CD14-positive monocyte (primary cell): ENCODE data around the gene TRAPPC3. TPM values are rescaled to one million over a fixed set of nuclear protein-coding genes. Genes with fewer than 3 reads are reported as not detected.

Source experiments
- DNase-seq, 3 donors: peaks; one replicate each; pipeline ENCODE4 v3.0.0-alpha.2; 2011 to 2022
- H2AFZ ChIP-seq: 2 replicates; pipeline ENCODE4 v1.6.0; 2012; ENCODE audit warnings: mild to moderate bottlenecking, low read depth, low read length, inconsistent platforms; ENCODE audit not compliant: insufficient read depth, poor library complexity, severe bottlenecking
- H3K27ac ChIP-seq, 2 donors: 1 replicate in 1 of 2; 2 replicates in 1 of 2; pipeline ENCODE4 v1.5.1; 2012 to 2013; ENCODE audit warnings: low read length in 2 of 2, control low read depth in 1 of 2, inconsistent platforms in 1 of 2, low read depth in 1 of 2, mild to moderate bottlenecking in 1 of 2
- H3K27me3 ChIP-seq, 2 donors: one replicate each; pipeline versions ENCODE4 v1.6.0 to v1.6.1; 2011 to 2013; ENCODE audit warnings: low read length in 2 of 2; ENCODE audit not compliant: control insufficient read depth in 2 of 2, insufficient read depth in 2 of 2
- H3K36me3 ChIP-seq, 2 donors: replicated peaks in 1 of 2; 1 replicate in 1 of 2; 2 replicates in 1 of 2; pipeline versions ENCODE4 v1.5.1 to v1.6.1; 2012 to 2013; ENCODE audit warnings: low read length in 2 of 2, control low read depth in 1 of 2, inconsistent platforms in 1 of 2, mild to moderate bottlenecking in 1 of 2; ENCODE audit not compliant: insufficient read depth in 2 of 2, control insufficient read depth in 1 of 2
- H3K4me1 ChIP-seq, 2 donors: 1 replicate in 1 of 2; 2 replicates in 1 of 2; pipeline versions ENCODE4 v1.5.1 to v1.6.1; 2012 to 2013; ENCODE audit warnings: low read length in 2 of 2, control low read depth in 1 of 2, inconsistent platforms in 1 of 2, mild to moderate bottlenecking in 1 of 2, moderate library complexity in 1 of 2; ENCODE audit not compliant: insufficient read depth in 2 of 2, control insufficient read depth in 1 of 2
- H3K4me2 ChIP-seq: replicated peaks from 2 replicates; pipeline ENCODE3; 2012; ENCODE audit warnings: low read length, moderate library complexity, mild to moderate bottlenecking; ENCODE audit not compliant: poor library complexity, severe bottlenecking; ENCODE audit errors: extremely low read depth
- H3K4me3 ChIP-seq, 3 experiments: fragments of 200-600 bp in 1 of 3; sonication (generic) in 1 of 3; replicated peaks in 1 of 3; 1 replicate in 2 of 3; 2 replicates in 1 of 3; pipeline ENCODE4 v1.5.1; 2011 to 2013; ENCODE audit warnings: low read length in 3 of 3, mild to moderate bottlenecking in 3 of 3, control low read depth in 2 of 3, low read depth in 2 of 3, inconsistent platforms in 1 of 3, moderate library complexity in 1 of 3
- H3K79me2 ChIP-seq: 2 replicates; pipeline ENCODE4 v1.6.0; 2012; ENCODE audit warnings: mild to moderate bottlenecking, control low read depth, inconsistent platforms, low read length, moderate library complexity; ENCODE audit not compliant: insufficient read depth
- H3K9ac ChIP-seq: 2 replicates; pipeline ENCODE4 v1.6.0; 2017; ENCODE audit warnings: low read length, mild to moderate bottlenecking; ENCODE audit not compliant: insufficient read depth, poor library complexity, severe bottlenecking
- H3K9me3 ChIP-seq, 2 donors: replicated peaks in 1 of 2; 1 replicate in 1 of 2; 2 replicates in 1 of 2; pipeline versions ENCODE4 v1.5.1 to v1.6.1; 2012 to 2013; ENCODE audit warnings: low read length in 2 of 2, control low read depth in 1 of 2; ENCODE audit not compliant: control insufficient read depth in 1 of 2, insufficient read depth in 1 of 2
- H4K20me1 ChIP-seq: 2 replicates; pipeline ENCODE4 v1.6.0; 2012; ENCODE audit warnings: mild to moderate bottlenecking, low read length, control low read depth, moderate library complexity; ENCODE audit not compliant: insufficient read depth
- H3K27ac Mint-ChIP-seq, 7 donors: one replicate each; pipeline ENCODE4 v1.8.0; 2020; ENCODE audit warnings: mild to moderate bottlenecking in 7 of 7, mixed read lengths in 7 of 7, moderate library complexity in 6 of 7, inconsistent platforms in 2 of 7
- H3K27me3 Mint-ChIP-seq, 3 donors: one replicate each; pipeline ENCODE4 v1.8.0; 2021 to 2022; ENCODE audit warnings: low read depth in 3 of 3, mild to moderate bottlenecking in 3 of 3, mixed read lengths in 3 of 3, moderate library complexity in 3 of 3, inconsistent platforms in 1 of 3
- H3K36me3 Mint-ChIP-seq, 2 donors: one replicate each; pipeline ENCODE4 v1.8.0; 2020; ENCODE audit warnings: mixed read lengths in 2 of 2, inconsistent platforms in 1 of 2, mild to moderate bottlenecking in 1 of 2
- H3K4me1 Mint-ChIP-seq: one replicate; pipeline ENCODE4 v1.8.0; 2020; ENCODE audit warnings: mild to moderate bottlenecking, mixed read lengths
- H3K4me3 Mint-ChIP-seq, 2 donors: one replicate each; pipeline ENCODE4 v1.8.0; 2020; ENCODE audit warnings: mild to moderate bottlenecking in 2 of 2, mixed read lengths in 2 of 2, moderate library complexity in 1 of 2
- H3K9me3 Mint-ChIP-seq, 7 donors: one replicate each; pipeline ENCODE4 v1.8.0; 2020 to 2022; ENCODE audit warnings: mixed read lengths in 7 of 7, mild to moderate bottlenecking in 6 of 7, moderate library complexity in 6 of 7, inconsistent platforms in 2 of 7
- CTCF ChIP-seq: fragments of 200-600 bp; IDR thresholded peaks from one replicate; pipeline ENCODE4 v1.8.0; 2022; ENCODE audit warnings: antibody characterized with exemption, mild to moderate bottlenecking
- WGBS: methylation state at CpG from one replicate; pipeline ENCODE4 v1.1.5; 2013; ENCODE audit warnings: missing lambda C conversion rate; ENCODE audit not compliant: insufficient coverage; 5-methylcytosine and 5-hydroxymethylcytosine counted together
- intact Hi-C, 2 donors: fragments of 100-400 bp; cut with micrococcal nuclease; formaldehyde crosslinking; loops; one replicate each; pipeline versions ENCODE4 v1.15.0 to v1.15.1; 2023
- polyA plus RNA-seq, 3 donors: library from polyadenylated mRNA; depleted of rRNA in 1 of 3; unstranded in 2 of 3; stranded (reverse) in 1 of 3; fragments of 300-500 nt in 2 of 3; fragments of >200 nt in 1 of 3; fragmentation: Illumina TruSeq in 2 of 3; gene quantifications; 1 replicate in 2 of 3; 2 replicates in 1 of 3; pipeline ENCODE4 v1.2.3, GENCODE V29; 2012 to 2021

TRAPPC3 gene
- polyA plus RNA-seq, 3 donors: 61.1 to 136 (median 125) TPM

- peaks cover 88 to 95% of the 10 kb centered on the region in 2 donors for H3K36me3 Mint-ChIP-seq
- intact Hi-C loops: no loop called here
- no peak for DNase-seq
- no peak overlapping the region for H3K4me3 Mint-ChIP-seq
- H3K9me3 Mint-ChIP-seq: peaks cover 0 to 1% (median 0%) of the 10 kb centered on the region in 7 donors
- Histone ChIP-seq H3K4me2 (no peak overlapping the region), H3K36me3 (peaks cover 96 to 98% of the 10 kb centered on the region in 2 donors), H3K79me2 (peaks cover 23% of the 10 kb centered on the region), H3K27ac (peak overlapping the region; percentile 12 to 58), H3K9me3 (no peaks in the 10 kb centered on the region), H3K4me3 (no peak overlapping the region), H3K9ac (no peak overlapping the region), H3K27me3 (no peaks in the 10 kb centered on the region), H2AFZ (no peak overlapping the region), H4K20me1 (peaks cover 99% of the 10 kb centered on the region), H3K4me1 (no peaks in the 10 kb centered on the region)
- H3K27ac Mint-ChIP-seq: peak overlapping the region in 3 of 7 donors; percentile 33 to 60 (median 50)
- H3K27me3 Mint-ChIP-seq: peaks cover 0 to 5% (median under 1%) of the 10 kb centered on the region in 3 donors
- no peaks in the 10 kb centered on the region for H3K4me1 Mint-ChIP-seq
- TF ChIP-seq CTCF: no peak
- 97% methylated on average over 51 of the region's 76 CpGs for WGBS
Observed at GRCh38 chr1:36176106-36176949, 27.0 kb upstream of the TRAPPC3 start.

GRCh38 chr1:36175137-36176095 is 26.1 kb upstream of the TRAPPC3 start:
- DNase-seq: no peak
- no peaks in the 10 kb centered on the region for H3K9me3 ChIP-seq
- H3K4me1 ChIP-seq: no peaks in the 10 kb centered on the region
- peaks cover 99% of the 10 kb centered on the region for H4K20me1 ChIP-seq
- peaks cover 0 to 1% (median 0%) of the 10 kb centered on the region in 7 donors for H3K9me3 Mint-ChIP-seq
- peaks cover 96 to 98% of the 10 kb centered on the region in 2 donors for H3K36me3 ChIP-seq
- H3K4me3 Mint-ChIP-seq: no peak overlapping the region
- no peak overlapping the region for H2AFZ ChIP-seq
- no peak overlapping the region for H3K9ac ChIP-seq
- H3K79me2 ChIP-seq: peaks cover 32% of the 10 kb centered on the region
- peak overlapping the region; percentile 45 to 72 (median 60) for H3K27ac Mint-ChIP-seq
- TF ChIP-seq CTCF: no peak
- peak overlapping the region; percentile 12 to 58 for H3K27ac ChIP-seq
- 97% methylated on average over 9 of the region's 11 CpGs for WGBS
- no peaks in the 10 kb centered on the region for H3K27me3 ChIP-seq
- H3K4me1 Mint-ChIP-seq: no peaks in the 10 kb centered on the region
- no peak overlapping the region for H3K4me2 ChIP-seq
- intact Hi-C loops: no loop called here
- H3K36me3 Mint-ChIP-seq: peaks cover 88 to 95% of the 10 kb centered on the region in 2 donors
- H3K27me3 Mint-ChIP-seq: peaks cover 0 to 5% (median 3%) of the 10 kb centered on the region in 3 donors
- H3K4me3 ChIP-seq: no peak overlapping the region
